Loucy (cell line): ENCODE results near the gene PHEX.

Experiments used
- CTCF ChIP-seq: fragments of 200-600 bp; sonication (generic); conservative IDR thresholded peaks from 2 replicates; pipeline ENCODE4 v1.5.1; 2014; ENCODE audit warnings: mild to moderate bottlenecking, antibody characterized with exemption, low read length
- EZH2phosphoT487 ChIP-seq: fragments of 200-600 bp; IDR thresholded peaks from 2 replicates; pipeline ENCODE4 v1.6.1; 2018; ENCODE audit warnings: antibody characterized with exemption, mild to moderate bottlenecking, moderate library complexity, borderline replicate concordance

GRCh38 chrX:22234380-22234779 is 202.3 kb downstream of the PHEX start:
- TF ChIP-seq CTCF (no peak), EZH2phosphoT487 (no peak)
